Activated CD4-positive, alpha-beta memory T cell treated with anti-CD3 and anti-CD28 coated beads, Interleukin-2, amount 10 ng/mL, durations not matched to agents 7 days and 5 days (primary cell): Measurements from ENCODE around the gene UTS2R. TPM values are rescaled to one million over a fixed set of nuclear protein-coding genes. Genes with fewer than 3 reads are reported as not detected.
"Not testable (repeated sequence)": the region's sequence is repeated elsewhere in the genome, so short reads cannot be mapped to it uniquely, and the experiment has no call there.

Source experiments
- CTCF ChIA-PET: fragments of 350-600 bp; sonication (Branson Sonifier 250); formaldehyde crosslinking; loops from one replicate; lab custom pipeline; 2021; ENCODE audit warnings: antibody characterized with exemption, inconsistent platforms; lab: Charles Lee
- POLR2A ChIA-PET: fragments of 350-600 bp; sonication (Branson Sonifier 250); formaldehyde crosslinking; loops from one replicate; lab custom pipeline; 2021; ENCODE audit warnings: antibody characterized with exemption; lab: Charles Lee
- DNase-seq: peaks from one replicate; pipeline ENCODE4 v3.0.0-alpha.2; 2020
- H3K27ac Mint-ChIP-seq: one replicate; pipeline ENCODE4 v1.8.0; 2021; ENCODE audit warnings: mild to moderate bottlenecking, mixed read lengths
- H3K27me3 Mint-ChIP-seq: one replicate; pipeline ENCODE4 v1.8.0; 2021; ENCODE audit warnings: mixed read lengths
- H3K36me3 Mint-ChIP-seq: one replicate; pipeline ENCODE4 v1.8.0; 2021; ENCODE audit warnings: low read depth, mixed read lengths
- H3K4me1 Mint-ChIP-seq: one replicate; pipeline ENCODE4 v1.8.0; 2021; ENCODE audit warnings: mixed read lengths
- H3K4me3 Mint-ChIP-seq: one replicate; pipeline ENCODE4 v1.8.0; 2021; ENCODE audit warnings: mild to moderate bottlenecking, mixed read lengths
- H3K9me3 Mint-ChIP-seq: one replicate; pipeline ENCODE4 v1.8.0; 2021; ENCODE audit warnings: mixed read lengths
- total RNA-seq, 2 experiments: library from RNA; stranded (reverse); gene quantifications; one replicate each; pipeline ENCODE4 v1.2.3, GENCODE V29; 2021

The UTS2R gene
- total RNA-seq, 2 experiments from 2014 or later, result not detected

DNA sequence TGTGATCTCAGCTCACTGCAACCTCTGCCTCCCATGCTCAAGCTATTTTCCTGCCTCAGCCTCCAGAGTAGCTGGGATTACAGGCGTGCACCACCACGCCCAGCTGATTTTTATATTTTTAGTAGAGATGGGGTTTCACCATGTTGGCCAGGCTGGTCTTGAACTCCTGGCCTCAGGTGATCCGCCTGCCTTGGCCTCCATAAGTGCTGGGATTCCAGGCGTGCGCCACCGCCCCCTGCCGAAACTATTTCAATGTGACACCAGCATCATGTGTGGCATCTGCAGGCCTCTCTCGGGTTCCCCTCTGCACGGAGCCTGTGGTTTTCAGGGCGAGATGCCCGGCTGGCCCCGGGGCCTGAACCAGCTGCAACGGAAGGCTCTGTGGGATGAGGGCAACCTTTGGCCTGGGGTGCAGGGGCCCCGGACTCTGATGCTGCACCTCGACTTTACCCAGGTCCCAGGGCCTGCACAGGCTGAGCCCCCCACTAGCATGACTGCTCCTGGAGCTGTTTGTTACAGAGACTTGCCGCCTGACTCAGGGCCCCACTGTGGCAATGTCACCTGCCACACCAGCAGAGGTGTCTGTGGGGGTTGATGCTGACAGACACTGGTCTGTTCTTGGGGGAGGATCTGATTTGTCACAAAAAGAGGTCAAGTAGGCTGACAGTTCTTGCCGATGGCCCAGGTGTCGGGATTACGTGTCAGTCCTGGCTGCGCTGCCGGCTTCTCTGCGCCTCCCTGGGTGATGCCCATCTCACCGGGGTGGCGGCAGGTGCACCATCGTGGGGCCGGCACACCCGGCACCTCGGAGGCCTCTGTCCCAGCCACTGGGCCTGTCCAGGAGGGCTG, 21.2 kb upstream of the UTS2R start:
- POLR2A ChIA-PET, result interaction anchor here (1.2 to 1.4 kb wide), 2 partner anchors 64 to 121 kb away, joined by 3 to 4 read pairs; partner anchors contain the start of gene SLC16A3
- CTCF ChIA-PET, result interaction anchor here (0.7 to 1.9 kb wide), 13 partner anchors 12 to 391 kb away, joined by 3 to 6 read pairs (median 3); no protein-coding TSS in a partner anchor

DNA sequence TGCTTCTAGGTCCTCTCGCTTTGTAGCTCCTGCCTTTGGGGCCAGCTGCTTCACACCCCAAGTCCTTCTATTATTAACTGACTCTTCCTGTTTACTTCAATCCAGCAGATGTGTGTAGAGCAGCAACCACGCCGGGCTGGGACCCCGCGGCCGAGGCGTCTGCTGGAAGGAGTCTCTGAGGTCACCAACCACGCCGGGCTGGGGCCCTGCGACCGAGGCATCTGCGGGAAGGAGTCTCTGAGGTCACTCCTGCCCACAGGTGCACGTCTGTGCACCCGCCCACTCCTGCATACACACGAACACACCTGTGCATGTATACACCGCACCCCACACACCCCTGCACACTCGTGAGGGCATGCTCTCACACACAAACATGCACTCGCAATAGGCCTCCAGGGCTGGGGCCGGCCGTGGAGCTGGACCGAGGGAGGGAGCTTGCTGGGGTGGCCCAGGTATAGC, 20.3 kb upstream of the UTS2R start:
- no peaks in the 10 kb centered on the region for H3K9me3 Mint-ChIP-seq
- POLR2A ChIA-PET, result no interaction called here
- peaks cover 11% of the 10 kb centered on the region for H3K4me1 Mint-ChIP-seq
- no peak for DNase-seq
- H3K36me3 Mint-ChIP-seq, result no peaks in the 10 kb centered on the region
- H3K27ac Mint-ChIP-seq, result no peak overlapping the region
- CTCF ChIA-PET, result interaction anchor here (0.7 to 1.3 kb wide), 8 partner anchors 14 to 321 kb away, joined by 3 to 5 read pairs (median 4); no protein-coding TSS in a partner anchor
- H3K4me3 Mint-ChIP-seq, result no peak overlapping the region
- H3K27me3 Mint-ChIP-seq, result peaks cover 14% of the 10 kb centered on the region

More for the DNA sequence above, 21.2 kb upstream of the UTS2R start:
- no peak overlapping the region for H3K4me3 Mint-ChIP-seq
- H3K27me3 Mint-ChIP-seq, result peaks cover 15% of the 10 kb centered on the region
- H3K9me3 Mint-ChIP-seq, result no peaks in the 10 kb centered on the region
- no peaks in the 10 kb centered on the region for H3K36me3 Mint-ChIP-seq
- peaks cover 12% of the 10 kb centered on the region for H3K4me1 Mint-ChIP-seq
- peak; percentile 62 for DNase-seq
- no peak overlapping the region for H3K27ac Mint-ChIP-seq

DNA sequence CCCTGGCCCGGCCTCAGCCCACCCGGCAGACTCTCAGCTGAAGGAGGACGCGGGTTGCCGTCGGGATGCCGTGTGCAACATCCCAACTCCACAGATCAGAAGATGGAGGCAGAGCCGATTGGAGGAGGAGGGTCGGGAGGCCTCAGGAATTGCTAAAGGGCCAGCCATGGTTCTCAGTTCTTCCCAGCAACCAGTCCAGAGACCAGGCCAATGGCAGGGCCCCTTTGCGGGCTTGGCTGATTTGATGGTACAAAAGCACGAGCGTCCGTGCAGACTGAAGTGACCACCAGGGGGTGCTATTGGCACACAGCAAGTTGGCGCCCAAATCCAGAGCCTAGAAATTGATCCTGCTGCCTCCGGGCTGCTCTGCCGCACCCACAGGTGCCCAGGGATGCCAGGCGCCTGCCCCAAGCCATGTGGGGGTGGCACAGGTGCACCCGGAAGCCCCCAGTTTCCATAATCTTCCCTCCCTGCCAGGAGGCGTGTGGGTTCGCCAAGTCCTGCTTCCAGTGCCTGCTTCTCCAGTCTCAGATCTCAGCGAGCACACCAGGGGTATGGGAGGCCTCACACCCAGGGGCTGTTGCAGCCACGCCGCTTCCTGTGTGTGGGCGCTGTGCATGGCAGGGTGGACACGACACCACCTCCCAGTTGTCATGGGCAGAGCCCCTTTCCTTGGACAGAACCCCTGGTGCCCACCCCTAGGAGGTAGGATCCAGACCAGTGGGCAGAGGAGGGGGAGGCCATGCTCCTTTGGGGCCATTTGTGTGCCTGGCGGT, 19.7 kb upstream of the UTS2R start:
- Mint-ChIP-seq H3K4me3 (no peak overlapping the region), H3K36me3 (no peaks in the 10 kb centered on the region), H3K4me1 (peaks cover 6% of the 10 kb centered on the region), H3K27ac (no peak overlapping the region), H3K9me3 (no peaks in the 10 kb centered on the region), H3K27me3 (peaks cover 10% of the 10 kb centered on the region)
- POLR2A ChIA-PET, result interaction anchor here (1.2 kb wide), 1 partner anchor 19 kb away, joined by 3 read pairs; no protein-coding TSS in a partner anchor
- CTCF ChIA-PET, result interaction anchor here (0.7 to 1.3 kb wide), 9 partner anchors 16 to 321 kb away, joined by 3 to 5 read pairs (median 4); no protein-coding TSS in a partner anchor
- DNase-seq, result peak; percentile 86

DNA sequence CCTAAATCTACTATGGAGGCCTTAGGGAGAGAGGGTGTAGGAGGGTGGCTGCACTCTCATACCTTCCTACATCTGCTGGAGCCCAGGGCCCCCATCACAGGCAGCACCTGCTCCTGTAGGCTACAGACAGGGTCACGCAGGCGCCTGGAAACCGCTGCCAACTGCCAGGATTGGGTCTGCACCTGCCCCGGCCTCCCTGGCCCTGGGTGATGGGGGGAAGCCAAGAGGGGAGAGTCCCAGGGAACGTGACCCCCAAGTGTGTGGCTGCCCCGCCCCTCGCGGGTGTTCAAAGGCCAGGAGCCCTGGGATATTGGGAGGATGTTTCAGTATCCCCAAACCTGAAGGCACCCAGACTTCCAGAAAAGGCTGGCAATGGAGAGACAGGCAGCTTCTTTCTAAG, 18.1 kb upstream of the UTS2R start:
- no peak for DNase-seq
- H3K4me1 Mint-ChIP-seq, result peaks cover 10% of the 10 kb centered on the region
- H3K36me3 Mint-ChIP-seq, result no peaks in the 10 kb centered on the region

DNA sequence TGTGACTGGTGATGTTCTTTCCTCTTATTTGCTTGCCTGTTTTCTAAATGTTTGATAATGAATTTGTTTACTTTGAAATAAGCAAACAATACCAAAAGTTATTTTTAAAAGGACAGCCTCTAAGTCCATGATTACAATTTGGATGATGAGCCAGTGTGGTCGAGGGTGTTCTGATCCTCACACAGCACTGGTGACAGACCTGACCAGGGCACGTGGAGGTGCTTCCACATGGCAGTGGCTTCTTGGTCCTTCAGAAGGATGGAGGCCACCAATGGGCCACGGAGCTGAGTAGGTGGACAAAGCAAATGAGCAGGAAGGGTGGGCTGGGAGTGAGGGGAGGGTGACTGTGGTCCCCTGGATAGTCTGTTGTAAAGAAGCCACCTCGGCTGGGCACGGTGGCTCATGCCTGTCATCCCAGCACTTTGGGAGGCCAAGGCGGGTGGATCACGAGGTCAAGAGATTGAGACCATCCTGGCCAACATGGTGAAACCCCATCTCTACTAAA, 16.7 kb upstream of the UTS2R start:
- Mint-ChIP-seq H3K4me3 (no peak overlapping the region), H3K27ac (no peak overlapping the region), H3K9me3 (no peaks in the 10 kb centered on the region), H3K36me3 (no peaks in the 10 kb centered on the region), H3K27me3 (peaks cover 10% of the 10 kb centered on the region), H3K4me1 (peaks cover 14% of the 10 kb centered on the region)
- ChIA-PET POLR2A (no interaction called here), CTCF (interaction anchor here (0.9 kb wide), 1 partner anchor 200 kb away, joined by 3 read pairs; no protein-coding TSS in a partner anchor)
- DNase-seq, result no peak

More for the DNA sequence above, 18.1 kb upstream of the UTS2R start:
- Mint-ChIP-seq H3K4me3 (no peak overlapping the region), H3K27ac (no peak overlapping the region), H3K27me3 (peaks cover 14% of the 10 kb centered on the region), H3K9me3 (no peaks in the 10 kb centered on the region)
- ChIA-PET CTCF (interaction anchor here (1.0 to 1.1 kb wide), 2 partner anchors 78 to 198 kb away, joined by 3 to 4 read pairs; no protein-coding TSS in a partner anchor), POLR2A (interaction anchor here (1.2 kb wide), 1 partner anchor 17 kb away, joined by 3 read pairs; no protein-coding TSS in a partner anchor)

DNA sequence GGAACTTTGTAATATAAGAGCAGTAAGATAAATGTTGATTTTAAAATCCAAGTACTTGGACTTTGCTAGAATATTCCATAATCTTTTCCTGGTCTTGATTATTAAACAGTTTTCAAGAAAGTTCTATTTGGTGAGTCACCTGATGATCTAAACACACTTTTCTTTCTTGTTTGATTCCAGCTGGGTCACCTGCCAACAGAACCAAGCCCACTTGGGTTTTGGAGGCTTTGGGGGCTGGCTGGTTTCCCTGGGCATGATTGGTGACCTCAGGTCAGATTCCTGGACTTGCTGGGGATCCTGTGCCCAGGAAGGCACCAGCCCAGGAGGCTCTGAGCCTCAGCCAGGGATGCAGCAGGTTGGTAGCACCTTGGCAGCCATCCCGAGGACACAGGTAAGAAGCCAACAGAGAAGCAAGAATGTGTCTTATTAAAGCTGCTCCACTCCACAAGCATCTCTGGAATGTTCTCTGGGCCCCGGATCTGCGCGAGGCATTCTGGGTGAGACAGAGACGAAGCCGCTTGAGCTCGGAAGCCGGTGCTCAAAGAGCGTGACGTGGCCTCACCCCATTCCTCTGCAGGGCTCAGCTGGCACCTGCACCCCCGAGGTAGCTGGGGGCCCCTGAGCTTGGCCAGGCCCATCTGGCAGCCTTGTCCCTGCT, 15.7 kb upstream of the UTS2R start:
- Mint-ChIP-seq H3K4me3 (no peak overlapping the region), H3K27ac (no peak overlapping the region), H3K9me3 (no peaks in the 10 kb centered on the region), H3K36me3 (no peaks in the 10 kb centered on the region), H3K27me3 (peaks cover 10% of the 10 kb centered on the region), H3K4me1 (peaks cover 14% of the 10 kb centered on the region)
- DNase-seq, result no peak
- ChIA-PET CTCF (interaction anchor here (0.9 kb wide), 1 partner anchor 198 kb away, joined by 3 read pairs; no protein-coding TSS in a partner anchor), POLR2A (no interaction called here)

DNA sequence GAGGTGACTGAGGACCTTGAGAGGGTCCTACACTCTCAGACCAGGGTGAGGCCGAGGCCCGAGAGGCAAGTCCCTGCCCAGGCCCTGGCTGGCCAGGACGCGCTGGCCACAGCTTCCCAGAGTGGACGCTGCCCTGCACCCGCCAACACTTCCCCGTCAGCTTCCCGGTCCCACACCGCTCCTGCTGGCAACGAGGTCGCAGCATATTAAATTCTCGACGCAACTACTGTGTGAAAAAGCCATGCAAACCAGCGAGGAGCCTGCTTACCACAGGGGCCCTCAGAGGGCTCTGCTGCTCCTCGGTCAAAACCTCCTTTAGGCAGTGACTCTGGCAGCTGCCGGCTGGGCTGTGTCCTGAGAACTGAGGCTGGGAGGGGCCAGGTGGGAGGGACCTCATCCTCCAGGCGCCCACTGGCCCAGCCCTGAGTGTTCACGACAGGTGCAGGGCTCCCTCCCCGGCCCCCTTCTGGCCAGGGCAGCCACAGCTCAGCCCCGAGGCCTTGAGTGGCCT, 14.7 kb upstream of the UTS2R start:
- Mint-ChIP-seq H3K27me3 (peaks cover 13% of the 10 kb centered on the region), H3K36me3 (no peaks in the 10 kb centered on the region), H3K27ac (no peak overlapping the region), H3K4me1 (peaks cover 10% of the 10 kb centered on the region), H3K4me3 (no peak overlapping the region), H3K9me3 (no peaks in the 10 kb centered on the region)
- ChIA-PET POLR2A (no interaction called here), CTCF (interaction anchor here (0.5 to 1.2 kb wide), 2 partner anchors 59 to 203 kb away, joined by 3 to 4 read pairs; no protein-coding TSS in a partner anchor)
- DNase-seq, result no peak

DNA sequence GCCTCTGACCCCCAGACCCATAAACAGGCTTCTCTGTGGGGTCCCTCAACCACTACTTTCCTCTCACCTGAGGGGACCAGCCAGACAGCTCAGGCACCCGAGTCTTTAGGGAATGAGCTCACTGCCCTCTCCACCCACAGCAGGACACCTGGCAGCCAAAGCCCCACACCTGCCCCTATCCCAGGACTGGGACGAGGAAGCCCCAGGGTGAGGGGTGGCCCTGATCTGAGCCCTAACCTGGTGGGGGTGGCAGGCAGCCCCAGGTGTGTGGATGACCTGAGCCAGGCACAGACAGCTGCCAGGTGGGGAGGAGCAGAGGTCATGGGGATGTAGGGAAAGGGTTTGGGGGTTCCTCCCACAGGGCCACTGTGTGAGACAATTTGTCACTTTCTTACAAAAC, 14.2 kb upstream of the UTS2R start:
- Mint-ChIP-seq H3K4me3 (no peak overlapping the region), H3K27me3 (peaks cover 14% of the 10 kb centered on the region), H3K4me1 (peaks cover 8% of the 10 kb centered on the region), H3K36me3 (no peaks in the 10 kb centered on the region), H3K27ac (no peak overlapping the region), H3K9me3 (no peaks in the 10 kb centered on the region)
- POLR2A ChIA-PET, result no interaction called here
- DNase-seq, result no peak
- CTCF ChIA-PET, result interaction anchor here (1.2 kb wide), 1 partner anchor 59 kb away, joined by 4 read pairs; no protein-coding TSS in a partner anchor

DNA sequence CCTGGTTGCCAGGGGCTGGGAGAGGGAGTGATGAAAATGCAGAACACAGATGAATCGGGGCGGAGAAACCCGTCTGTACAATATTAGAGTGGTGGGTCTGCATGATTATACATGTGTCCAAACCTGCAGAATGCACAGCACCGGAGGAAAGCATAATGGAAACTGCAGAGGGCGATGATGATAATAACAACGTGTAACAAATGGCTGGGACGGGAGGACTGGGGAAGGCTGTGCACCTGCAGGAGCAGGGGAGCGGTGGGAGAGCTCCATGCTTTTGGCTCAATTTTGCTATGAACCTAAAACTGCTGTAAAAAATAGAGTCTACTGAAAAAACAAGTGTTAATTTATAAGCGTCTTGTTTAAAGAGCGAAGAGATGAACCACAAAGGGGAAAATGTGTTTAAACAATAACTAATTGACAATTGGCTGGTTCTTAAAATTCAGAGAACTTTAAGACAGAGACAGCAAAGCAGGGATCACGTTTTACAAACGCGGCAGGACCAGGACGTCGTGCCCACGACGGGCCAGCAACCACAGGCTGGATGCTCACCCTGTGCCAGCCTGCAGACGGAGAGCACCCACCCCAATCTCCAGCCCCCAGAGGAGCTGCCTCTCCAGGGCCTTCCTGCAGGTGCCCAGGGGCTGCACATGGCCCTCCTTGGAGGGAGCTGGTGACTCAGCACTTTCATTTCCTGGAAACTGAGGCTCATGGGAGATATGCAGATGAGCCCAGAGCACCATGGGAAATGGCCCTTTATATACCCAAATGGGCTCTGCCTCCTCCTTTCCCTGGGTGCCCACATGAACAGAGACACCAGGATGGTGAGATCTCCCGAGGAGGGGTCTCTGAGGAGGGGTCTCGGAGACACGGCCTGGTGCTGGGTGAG, 12.9 kb upstream of the UTS2R start, which contains the start of gene TEX19:
Gene TEX19, plus strand, starts transcription at position 783 of the 886 bp plus-strand sequence. CDS start 2,904 bp downstream, outside the sequence.
- H3K27ac Mint-ChIP-seq, result no peak within 1 kb of the TSS
- DNase-seq, result no peak
- POLR2A ChIA-PET, result no interaction called here
- H3K27me3 Mint-ChIP-seq, result peaks cover 14% of the 10 kb centered on the region
- peaks cover 8% of the 10 kb centered on the region for H3K4me1 Mint-ChIP-seq
- H3K36me3 Mint-ChIP-seq, result no peaks in the 10 kb centered on the region
- CTCF ChIA-PET, result interaction anchor here (1.0 to 1.2 kb wide), 2 partner anchors 61 to 138 kb away, joined by 4 to 5 read pairs; no protein-coding TSS in a partner anchor
- H3K9me3 Mint-ChIP-seq, result no peaks in the 10 kb centered on the region
- no peak within 1 kb of the TSS for H3K4me3 Mint-ChIP-seq

DNA sequence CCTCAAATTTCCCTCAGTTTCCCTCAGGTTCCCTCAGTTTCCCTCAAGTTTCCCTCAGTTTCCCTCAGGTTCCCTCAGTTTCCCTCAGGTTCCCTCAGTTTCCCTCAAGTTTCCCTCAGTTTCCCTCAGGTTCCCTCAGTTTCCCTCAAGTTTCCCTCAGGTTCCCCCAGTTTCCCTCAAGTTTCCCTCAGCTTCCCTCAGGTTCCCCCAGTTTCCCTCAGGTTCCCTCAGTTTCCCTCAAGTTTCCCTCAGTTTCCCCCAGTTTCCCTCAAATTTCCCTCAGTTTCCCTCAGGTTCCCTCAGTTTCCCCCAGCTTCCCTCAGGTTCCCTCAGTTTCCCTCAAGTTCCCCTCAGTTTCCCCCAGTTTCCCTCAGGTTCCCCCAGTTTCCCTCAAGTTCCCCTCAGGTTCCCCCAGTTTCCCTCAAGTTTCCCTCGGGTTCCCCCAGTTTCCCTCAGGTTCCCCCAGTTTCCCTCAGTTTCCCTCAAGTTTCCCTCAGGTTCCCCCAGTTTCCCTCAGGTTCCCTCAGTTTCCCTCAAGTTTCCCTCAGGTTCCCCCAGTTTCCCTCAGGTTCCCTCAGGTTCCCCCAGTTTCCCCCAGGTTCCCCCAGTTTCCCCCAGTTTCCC, 12.0 kb upstream of the UTS2R start:
- H3K36me3 Mint-ChIP-seq, H3K4me1 Mint-ChIP-seq, POLR2A ChIA-PET, H3K27ac Mint-ChIP-seq, H3K9me3 Mint-ChIP-seq, DNase-seq, CTCF ChIA-PET, H3K4me3 Mint-ChIP-seq: not testable (repeated sequence)
- H3K27me3 Mint-ChIP-seq, result peaks cover 14% of the 10 kb centered on the region
